ENCODE measurements around the gene LIN28B.

DNA sequence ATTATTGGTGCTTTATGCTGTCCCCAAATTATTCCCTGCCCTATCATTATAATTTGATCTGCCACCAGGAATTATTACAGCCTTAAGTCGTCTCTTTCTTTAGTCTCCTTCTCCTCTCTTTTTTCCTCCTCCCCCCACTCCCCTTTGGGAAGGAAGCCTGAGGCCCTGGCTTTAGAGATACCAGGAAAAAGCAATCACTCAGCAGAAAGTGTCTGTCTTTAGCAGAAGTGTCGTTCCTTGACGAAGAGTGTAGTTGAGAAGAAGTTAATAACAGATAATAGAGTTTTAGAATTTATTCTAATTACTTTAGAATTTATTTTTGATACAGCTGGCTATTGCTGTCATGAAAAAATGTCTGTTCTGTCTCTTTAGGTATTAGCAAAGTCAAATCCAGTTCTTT is 16.5 kb downstream of the LIN28B start:
- TF ChIP-seq CTCF (IDR thresholded peaks at IDR 0.05) (no peak), POLR2A (IDR thresholded peaks at IDR 0.05) (no peak)
